SU-DHL-6 (cell line): ENCODE data around the gene HEXD.

ENCODE experiments used
- H2AFZ ChIP-seq: fragments of 200-600 bp; sonication (generic); 2 replicates; pipeline ENCODE4 v1.6.1; 2014; ENCODE audit warnings: low read depth, mild to moderate bottlenecking, moderate library complexity, mixed read lengths, antibody characterized with exemption, low read length; ENCODE audit not compliant: severe bottlenecking
- H3F3A ChIP-seq: fragments of 200-600 bp; shearing (Covaris generic); 2 replicates; pipeline ENCODE4 v1.6.0; 2016; ENCODE audit warnings: antibody characterized with exemption, mild to moderate bottlenecking; ENCODE audit not compliant: insufficient read depth
- H3K27ac ChIP-seq: fragments of 200-600 bp; sonication (generic); 2 replicates; pipeline ENCODE4 v1.5.1; 2016; ENCODE audit warnings: low read depth, mild to moderate bottlenecking, low read length, moderate library complexity, mixed read lengths
- H3K27me3 ChIP-seq: fragments of 200-600 bp; sonication (generic), shearing (Covaris generic); 2 replicates; pipeline ENCODE4 v1.6.0; 2014; ENCODE audit warnings: mild to moderate bottlenecking, low read length
- H3K36me3 ChIP-seq: fragments of 200-600 bp; sonication (generic); 2 replicates; pipeline ENCODE4 v1.6.1; 2014; ENCODE audit warnings: mild to moderate bottlenecking, low read length, mixed read lengths
- H3K4me2 ChIP-seq: fragments of 300-600, 200-600 bp; shearing (Covaris generic), sonication (generic); 2 replicates; pipeline ENCODE4 v1.6.0; 2014; ENCODE audit warnings: low read length, low read depth, mild to moderate bottlenecking; ENCODE audit not compliant: poor library complexity, severe bottlenecking
- H3K4me3 ChIP-seq: fragments of 200-600 bp; sonication (generic); 2 replicates; pipeline ENCODE4 v1.5.1; 2014; ENCODE audit warnings: antibody characterized with exemption, low read length, mild to moderate bottlenecking, mixed read lengths; ENCODE audit not compliant: insufficient read depth, poor library complexity, severe bottlenecking
- H3K79me2 ChIP-seq: fragments of 200-600 bp; sonication (generic); 2 replicates; pipeline ENCODE4 v1.6.1; 2014; ENCODE audit warnings: mild to moderate bottlenecking, low read length, moderate library complexity; ENCODE audit not compliant: insufficient read depth
- H3K9ac ChIP-seq: fragments of 200-600 bp; sonication (generic); 2 replicates; pipeline ENCODE4 v1.7.0; 2014; ENCODE audit warnings: mild to moderate bottlenecking, low read length
- H3K9me2 ChIP-seq: fragments of 200-600 bp; sonication (generic); replicated peaks from 2 replicates; pipeline ENCODE4 v1.6.1; 2014; ENCODE audit warnings: low read length; ENCODE audit not compliant: insufficient read depth
- H3K9me3 ChIP-seq: fragments of 200-600 bp; sonication (generic); 2 replicates; pipeline ENCODE4 v1.6.1; 2014; ENCODE audit warnings: low read length, mixed read lengths; ENCODE audit not compliant: insufficient read depth
- H4K20me1 ChIP-seq: fragments of 200-600 bp; sonication (generic); 2 replicates; pipeline ENCODE4 v1.6.1; 2014; ENCODE audit warnings: low read depth, mild to moderate bottlenecking, antibody characterized with exemption, low read length, moderate library complexity, mixed read lengths
- EZH2phosphoT487 ChIP-seq: fragments of 200-600 bp; sonication (generic), shearing (Covaris generic); conservative IDR thresholded peaks from 2 replicates; pipeline ENCODE4 v1.6.1; 2018; ENCODE audit warnings: mild to moderate bottlenecking, antibody characterized with exemption, low read length, moderate library complexity, mixed read lengths
- TF ChIP-seq, protein P1 (sequence below): fragments of 200-600 bp; sonication (generic); IDR thresholded peaks from one replicate; pipeline ENCODE4 v1.5.1; 2017; ENCODE audit warnings: antibody characterized with exemption, mild to moderate bottlenecking, low read length, moderate library complexity; ENCODE audit not compliant: insufficient read depth, poor library complexity, severe bottlenecking

The HEXD gene

DNA sequence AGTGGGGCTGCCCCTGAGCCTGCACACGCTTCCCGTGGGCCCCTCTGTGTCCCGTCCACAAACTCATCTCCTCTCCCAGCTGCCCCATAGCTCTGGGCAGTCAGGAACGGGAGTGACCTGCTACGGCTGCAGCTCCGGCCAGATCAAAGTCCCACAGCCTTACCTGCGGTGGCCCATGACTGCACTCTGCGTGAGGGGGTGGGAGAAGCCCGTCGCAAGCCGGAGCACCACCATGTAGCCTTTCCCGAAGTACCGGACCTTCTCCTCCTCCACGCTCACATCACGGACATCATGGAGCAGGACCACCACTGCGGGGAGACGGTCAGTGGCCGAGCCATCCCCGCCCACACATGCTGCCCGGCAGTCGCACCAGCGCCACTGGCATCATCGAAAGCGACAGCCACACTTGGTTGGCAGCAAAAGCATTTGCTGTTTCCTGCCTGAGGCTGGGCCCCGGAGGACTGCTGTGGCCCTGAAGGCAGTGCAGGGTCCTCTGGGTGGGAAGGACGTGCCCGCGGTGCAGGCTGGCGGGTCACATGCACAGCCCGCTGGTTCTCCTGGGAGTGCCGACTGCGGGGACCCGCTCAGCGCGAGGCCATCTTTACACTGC is 26.2 kb downstream of the HEXD start:
- no peak for TF ChIP-seq EZH2phosphoT487
- TF ChIP-seq, protein P1, sequence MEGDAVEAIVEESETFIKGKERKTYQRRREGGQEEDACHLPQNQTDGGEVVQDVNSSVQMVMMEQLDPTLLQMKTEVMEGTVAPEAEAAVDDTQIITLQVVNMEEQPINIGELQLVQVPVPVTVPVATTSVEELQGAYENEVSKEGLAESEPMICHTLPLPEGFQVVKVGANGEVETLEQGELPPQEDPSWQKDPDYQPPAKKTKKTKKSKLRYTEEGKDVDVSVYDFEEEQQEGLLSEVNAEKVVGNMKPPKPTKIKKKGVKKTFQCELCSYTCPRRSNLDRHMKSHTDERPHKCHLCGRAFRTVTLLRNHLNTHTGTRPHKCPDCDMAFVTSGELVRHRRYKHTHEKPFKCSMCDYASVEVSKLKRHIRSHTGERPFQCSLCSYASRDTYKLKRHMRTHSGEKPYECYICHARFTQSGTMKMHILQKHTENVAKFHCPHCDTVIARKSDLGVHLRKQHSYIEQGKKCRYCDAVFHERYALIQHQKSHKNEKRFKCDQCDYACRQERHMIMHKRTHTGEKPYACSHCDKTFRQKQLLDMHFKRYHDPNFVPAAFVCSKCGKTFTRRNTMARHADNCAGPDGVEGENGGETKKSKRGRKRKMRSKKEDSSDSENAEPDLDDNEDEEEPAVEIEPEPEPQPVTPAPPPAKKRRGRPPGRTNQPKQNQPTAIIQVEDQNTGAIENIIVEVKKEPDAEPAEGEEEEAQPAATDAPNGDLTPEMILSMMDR: no peak
- H3K27ac ChIP-seq: no peak overlapping the region
- peaks cover 30% of the 10 kb centered on the region for H3F3A ChIP-seq
- no peaks in the 10 kb centered on the region for H4K20me1 ChIP-seq
- no peak overlapping the region for H3K4me2 ChIP-seq
- H3K36me3 ChIP-seq: peaks cover 10% of the 10 kb centered on the region; the same call in 1 of the 2 replicates
- H3K9me2 ChIP-seq: no peaks in the 10 kb centered on the region
- no peaks in the 10 kb centered on the region for H3K27me3 ChIP-seq
- H3K79me2 ChIP-seq: peaks cover 20% of the 10 kb centered on the region
- H3K4me3 ChIP-seq: no peak overlapping the region
- no peaks in the 10 kb centered on the region for H3K9me3 ChIP-seq
- no peak overlapping the region for H2AFZ ChIP-seq
- no peak overlapping the region for H3K9ac ChIP-seq

DNA sequence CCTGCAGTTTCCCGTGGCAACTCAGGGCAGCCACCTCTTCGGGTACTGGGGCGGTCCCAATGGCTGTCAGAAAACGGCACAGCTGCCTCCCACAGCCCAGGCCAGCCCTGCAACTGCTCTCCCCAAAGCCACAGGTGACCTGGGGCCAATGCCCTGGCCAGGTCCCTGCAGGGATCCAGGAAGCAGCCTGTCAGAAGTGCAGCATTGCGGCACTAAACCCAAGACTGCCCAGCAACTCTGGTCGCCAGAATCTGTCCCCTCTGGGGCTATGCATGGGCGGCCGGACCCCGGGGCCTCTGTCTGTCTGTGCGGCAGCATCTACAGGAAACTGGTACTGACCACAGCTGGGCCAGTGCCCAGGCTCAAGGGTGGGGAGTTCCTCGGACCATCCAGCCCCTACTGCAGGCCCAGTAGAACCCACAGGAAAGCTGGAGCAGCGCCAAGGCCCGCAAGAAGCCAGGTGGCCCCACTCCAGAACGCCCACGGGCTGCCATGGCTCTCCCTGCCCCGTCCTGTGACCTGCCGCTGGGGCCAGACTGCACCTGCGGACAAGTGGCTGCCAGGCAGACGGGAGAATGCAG is 26.9 kb downstream of the HEXD start:
- H3K36me3 ChIP-seq: peaks cover 10% of the 10 kb centered on the region; the same call in 1 of the 2 replicates
- H3K79me2 ChIP-seq: peaks cover 20% of the 10 kb centered on the region
- no peaks in the 10 kb centered on the region for H3K27me3 ChIP-seq
- H3K4me2 ChIP-seq: no peak overlapping the region
- no peaks in the 10 kb centered on the region for H3K9me2 ChIP-seq
- no peaks in the 10 kb centered on the region for H3K9me3 ChIP-seq
- no peak overlapping the region for H3K27ac ChIP-seq
- no peak overlapping the region for H3K4me3 ChIP-seq
- TF ChIP-seq, protein P1: no peak
- TF ChIP-seq EZH2phosphoT487: no peak
- H3F3A ChIP-seq: peaks cover 36% of the 10 kb centered on the region
- no peak overlapping the region for H2AFZ ChIP-seq
- no peaks in the 10 kb centered on the region for H4K20me1 ChIP-seq
- no peak overlapping the region for H3K9ac ChIP-seq

DNA sequence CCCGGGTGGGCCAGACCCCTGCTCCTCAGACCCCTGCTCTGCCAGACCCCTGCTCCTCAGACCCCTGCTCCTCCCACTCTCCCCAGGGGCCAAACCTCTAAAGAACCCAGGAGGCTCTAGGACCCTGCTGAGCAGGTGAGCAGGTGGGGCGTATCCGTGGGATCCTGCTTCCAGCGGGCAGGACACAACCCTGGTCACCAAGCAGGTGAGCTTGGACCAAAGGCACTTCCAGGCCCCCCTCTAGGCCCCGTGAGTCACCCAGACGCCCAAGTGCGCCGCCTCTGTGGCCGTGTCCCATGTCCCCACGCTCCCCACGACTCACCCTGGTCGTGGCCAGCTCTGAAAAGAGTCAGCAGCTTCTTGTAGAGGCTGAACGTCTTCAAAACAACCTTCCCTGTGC is 27.4 kb downstream of the HEXD start:
- no peak overlapping the region for H2AFZ ChIP-seq
- peaks cover 10% of the 10 kb centered on the region; the same call in 1 of the 2 replicates for H3K36me3 ChIP-seq
- no peaks in the 10 kb centered on the region for H3K9me3 ChIP-seq
- H3K79me2 ChIP-seq: peaks cover 20% of the 10 kb centered on the region
- TF ChIP-seq, protein P1: no peak
- no peak overlapping the region for H3K27ac ChIP-seq
- no peak overlapping the region for H3K4me2 ChIP-seq
- no peaks in the 10 kb centered on the region for H3K27me3 ChIP-seq
- H4K20me1 ChIP-seq: no peaks in the 10 kb centered on the region
- H3K9me2 ChIP-seq: no peaks in the 10 kb centered on the region
- H3F3A ChIP-seq: peaks cover 37% of the 10 kb centered on the region
- no peak overlapping the region for H3K4me3 ChIP-seq
- no peak overlapping the region for H3K9ac ChIP-seq
